Esophagus squamous epithelium (tissue), 4 donors: ENCODE results near the gene TRDMT1.

Source experiments
- POLR2A ChIP-seq, 4 donors: fragments of 450-650 bp; IDR thresholded peaks; one replicate each; pipeline ENCODE4 v1.6.1; 2017; ENCODE audit warnings: antibody characterized with exemption in 4 of 4, mild to moderate bottlenecking in 4 of 4, moderate library complexity in 3 of 4
- TF ChIP-seq, protein P1 (sequence below), 6 experiments: fragments of 450-650 bp in 4 of 6; fragments of 200-600 bp in 2 of 6; sonication (generic) in 2 of 6; IDR thresholded peaks; one replicate each; pipeline ENCODE4 v1.5.1; 2016 to 2019; ENCODE audit warnings: antibody characterized with exemption in 6 of 6, mild to moderate bottlenecking in 4 of 6, moderate library complexity in 4 of 6

DNA sequence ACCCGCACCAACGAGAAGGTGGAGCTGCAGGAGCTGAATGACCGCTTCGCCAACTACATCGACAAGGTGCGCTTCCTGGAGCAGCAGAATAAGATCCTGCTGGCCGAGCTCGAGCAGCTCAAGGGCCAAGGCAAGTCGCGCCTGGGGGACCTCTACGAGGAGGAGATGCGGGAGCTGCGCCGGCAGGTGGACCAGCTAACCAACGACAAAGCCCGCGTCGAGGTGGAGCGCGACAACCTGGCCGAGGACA is 28.2 kb upstream of the TRDMT1 start:
- TF ChIP-seq, protein P1, sequence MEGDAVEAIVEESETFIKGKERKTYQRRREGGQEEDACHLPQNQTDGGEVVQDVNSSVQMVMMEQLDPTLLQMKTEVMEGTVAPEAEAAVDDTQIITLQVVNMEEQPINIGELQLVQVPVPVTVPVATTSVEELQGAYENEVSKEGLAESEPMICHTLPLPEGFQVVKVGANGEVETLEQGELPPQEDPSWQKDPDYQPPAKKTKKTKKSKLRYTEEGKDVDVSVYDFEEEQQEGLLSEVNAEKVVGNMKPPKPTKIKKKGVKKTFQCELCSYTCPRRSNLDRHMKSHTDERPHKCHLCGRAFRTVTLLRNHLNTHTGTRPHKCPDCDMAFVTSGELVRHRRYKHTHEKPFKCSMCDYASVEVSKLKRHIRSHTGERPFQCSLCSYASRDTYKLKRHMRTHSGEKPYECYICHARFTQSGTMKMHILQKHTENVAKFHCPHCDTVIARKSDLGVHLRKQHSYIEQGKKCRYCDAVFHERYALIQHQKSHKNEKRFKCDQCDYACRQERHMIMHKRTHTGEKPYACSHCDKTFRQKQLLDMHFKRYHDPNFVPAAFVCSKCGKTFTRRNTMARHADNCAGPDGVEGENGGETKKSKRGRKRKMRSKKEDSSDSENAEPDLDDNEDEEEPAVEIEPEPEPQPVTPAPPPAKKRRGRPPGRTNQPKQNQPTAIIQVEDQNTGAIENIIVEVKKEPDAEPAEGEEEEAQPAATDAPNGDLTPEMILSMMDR (IDR thresholded peaks at IDR 0.05): no peak
- TF ChIP-seq POLR2A (IDR thresholded peaks at IDR 0.05): no peak
